Fibroblast of lung (primary cell): ENCODE results near the gene ATP1B3. TPM values are rescaled to one million over a fixed set of nuclear protein-coding genes. Genes with fewer than 3 reads are reported as not detected.

Experiments
- DNase-seq, 2 donors: peaks; one replicate each; pipeline versions ENCODE4 v3.0.0 to v3.0.0-alpha.2; 2010; ENCODE audit warnings: low read depth in 2 of 2
- H2AFZ ChIP-seq: 2 replicates; pipeline ENCODE4 v1.5.1; 2012; ENCODE audit warnings: low read length, control low read depth, inconsistent platforms
- H3K27ac ChIP-seq: 2 replicates; pipeline ENCODE4 v1.5.1; 2011; ENCODE audit warnings: low read length, control low read depth; ENCODE audit not compliant: insufficient read depth
- H3K27me3 ChIP-seq: 2 replicates; pipeline ENCODE4 v1.5.1; 2011; ENCODE audit warnings: mild to moderate bottlenecking, low read length; ENCODE audit not compliant: control insufficient read depth, insufficient read depth
- H3K36me3 ChIP-seq: 2 replicates; pipeline ENCODE4 v1.5.1; 2011; ENCODE audit warnings: low read length; ENCODE audit not compliant: control insufficient read depth, insufficient read depth
- H3K4me1 ChIP-seq: 2 replicates; pipeline ENCODE4 v1.5.1; 2011; ENCODE audit warnings: low read length; ENCODE audit not compliant: control insufficient read depth, insufficient read depth; ENCODE audit errors: extremely low read depth
- H3K4me2 ChIP-seq: 2 replicates; pipeline ENCODE4 v1.5.1; 2011; ENCODE audit warnings: low read length, control low read depth; ENCODE audit not compliant: insufficient read depth; ENCODE audit errors: extremely low read depth
- H3K4me3 ChIP-seq, 4 experiments: fragments of 200-600 bp in 1 of 4; sonication (generic) in 1 of 4; replicated peaks in 1 of 4; 2 replicates each; pipeline ENCODE4 v1.5.1; 2011 to 2016; ENCODE audit warnings: low read length in 4 of 4, low read depth in 3 of 4, mild to moderate bottlenecking in 3 of 4, control low read depth in 2 of 4, inconsistent platforms in 1 of 4, mixed read lengths in 1 of 4; ENCODE audit not compliant: insufficient read depth in 1 of 4; ENCODE audit errors: control extremely low read depth in 1 of 4
- H3K79me2 ChIP-seq: 2 replicates; pipeline ENCODE4 v1.5.1; 2012; ENCODE audit warnings: mild to moderate bottlenecking, low read length, inconsistent platforms; ENCODE audit not compliant: control insufficient read depth, insufficient read depth
- H3K9ac ChIP-seq: 2 replicates; pipeline ENCODE4 v1.5.1; 2011; ENCODE audit warnings: mild to moderate bottlenecking, low read length, control low read depth; ENCODE audit not compliant: insufficient read depth
- H3K9me3 ChIP-seq: 2 replicates; pipeline ENCODE4 v1.5.1; 2012; ENCODE audit warnings: low read depth, low read length; ENCODE audit not compliant: control insufficient read depth, insufficient read depth
- H4K20me1 ChIP-seq: 2 replicates; pipeline ENCODE4 v1.5.1; 2011; ENCODE audit warnings: low read length; ENCODE audit not compliant: control insufficient read depth, insufficient read depth; ENCODE audit errors: extremely low read depth
- EZH2 ChIP-seq: IDR thresholded peaks from 2 replicates; pipeline ENCODE4 v1.5.1; 2012; ENCODE audit warnings: low read length, control low read depth, mild to moderate bottlenecking; ENCODE audit errors: missing control alignments
- polyA plus RNA-seq, 2 donors: library from polyadenylated mRNA; depleted of rRNA in 1 of 2; stranded (reverse) in 1 of 2; unstranded in 1 of 2; fragments of >200 nt; gene quantifications; 2 replicates each; pipeline ENCODE4 v1.2.1, GENCODE V29; 2011 to 2012; ENCODE audit warnings: missing spikeins in 1 of 2
- total RNA-seq: library from RNA; depleted of rRNA; stranded (reverse); fragments of >200 nt; gene quantifications from 2 replicates; pipeline ENCODE4 v1.2.1, GENCODE V29; 2014
- TF ChIP-seq, protein P1 (sequence below), 2 donors: IDR thresholded peaks in 1 of 2; conservative IDR thresholded peaks in 1 of 2; 1 replicate in 1 of 2; 2 replicates in 1 of 2; pipeline ENCODE4 v1.5.1; 2011 to 2012; ENCODE audit warnings: low read length in 2 of 2, control low read depth in 1 of 2, inconsistent platforms in 1 of 2, low read depth in 1 of 2, mild to moderate bottlenecking in 1 of 2

ATP1B3 gene
- total and polyA plus RNA-seq, 2 donors (not counting 1 experiment from before 2014, with no cell fraction given): 55.8 to 243 TPM

DNA sequence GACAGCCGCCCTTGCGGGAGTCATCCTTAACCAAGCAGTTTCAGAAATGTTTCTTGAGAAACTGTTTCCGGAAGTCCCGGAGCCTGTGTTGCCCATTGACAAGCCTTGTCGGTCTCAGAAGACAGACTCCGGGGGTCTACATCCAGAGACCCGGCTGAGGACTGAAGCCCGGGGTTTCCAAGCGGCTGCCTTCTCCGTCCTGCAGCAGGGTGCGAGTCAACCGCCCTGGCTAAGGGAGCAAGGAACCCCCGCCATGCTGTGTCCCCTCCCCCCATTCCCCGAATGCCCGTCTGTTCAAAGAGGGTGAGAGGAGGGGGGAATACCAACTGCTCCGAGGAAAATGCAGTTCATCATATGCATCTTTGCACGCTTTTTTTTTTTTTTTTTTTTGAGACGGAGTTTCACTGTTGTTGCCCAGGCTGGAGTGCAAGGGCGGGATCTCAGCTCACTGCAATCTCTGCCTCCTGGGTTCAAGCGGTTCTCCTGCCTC lies 61.6 kb downstream of the ATP1B3 start:
- Histone ChIP-seq H3K4me3 (no peak overlapping the region), H4K20me1 (no peaks in the 10 kb centered on the region), H3K79me2 (no peaks in the 10 kb centered on the region), H3K27me3 (no peaks in the 10 kb centered on the region), H3K9me3 (no peaks in the 10 kb centered on the region), H3K9ac (no peak overlapping the region), H3K4me1 (no peaks in the 10 kb centered on the region), H2AFZ (no peak overlapping the region), H3K36me3 (no peaks in the 10 kb centered on the region), H3K27ac (no peak overlapping the region), H3K4me2 (no peak overlapping the region)
- DNase-seq: no peak
- no peak for TF ChIP-seq EZH2
- TF ChIP-seq, protein P1, sequence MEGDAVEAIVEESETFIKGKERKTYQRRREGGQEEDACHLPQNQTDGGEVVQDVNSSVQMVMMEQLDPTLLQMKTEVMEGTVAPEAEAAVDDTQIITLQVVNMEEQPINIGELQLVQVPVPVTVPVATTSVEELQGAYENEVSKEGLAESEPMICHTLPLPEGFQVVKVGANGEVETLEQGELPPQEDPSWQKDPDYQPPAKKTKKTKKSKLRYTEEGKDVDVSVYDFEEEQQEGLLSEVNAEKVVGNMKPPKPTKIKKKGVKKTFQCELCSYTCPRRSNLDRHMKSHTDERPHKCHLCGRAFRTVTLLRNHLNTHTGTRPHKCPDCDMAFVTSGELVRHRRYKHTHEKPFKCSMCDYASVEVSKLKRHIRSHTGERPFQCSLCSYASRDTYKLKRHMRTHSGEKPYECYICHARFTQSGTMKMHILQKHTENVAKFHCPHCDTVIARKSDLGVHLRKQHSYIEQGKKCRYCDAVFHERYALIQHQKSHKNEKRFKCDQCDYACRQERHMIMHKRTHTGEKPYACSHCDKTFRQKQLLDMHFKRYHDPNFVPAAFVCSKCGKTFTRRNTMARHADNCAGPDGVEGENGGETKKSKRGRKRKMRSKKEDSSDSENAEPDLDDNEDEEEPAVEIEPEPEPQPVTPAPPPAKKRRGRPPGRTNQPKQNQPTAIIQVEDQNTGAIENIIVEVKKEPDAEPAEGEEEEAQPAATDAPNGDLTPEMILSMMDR (conservative IDR thresholded peaks at IDR 0.05 in 1 of 2, IDR thresholded peaks at IDR 0.05 in 1 of 2; ENCODE audit: low read depth in 1 of 2, low read length in 2 of 2): no peak

DNA sequence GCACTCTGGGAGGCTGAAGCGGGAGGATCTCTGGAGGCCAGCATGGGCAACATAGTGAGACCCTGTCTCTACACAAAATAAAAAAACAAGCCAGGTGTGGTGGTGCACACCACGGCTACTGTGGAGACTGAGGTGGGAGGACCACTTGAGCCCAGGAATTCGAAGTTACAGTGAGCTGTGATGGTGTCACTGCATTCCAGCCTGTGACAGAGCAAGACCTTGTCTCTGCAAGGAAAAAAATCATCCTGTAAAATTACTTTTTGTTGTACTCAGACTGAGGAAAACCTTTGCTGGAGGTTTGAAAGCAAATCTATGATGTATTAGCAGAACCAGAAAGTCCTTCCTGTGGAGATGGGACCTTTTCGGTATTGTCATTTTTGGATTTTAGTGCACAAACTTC lies 63.3 kb downstream of the ATP1B3 start:
- no peak overlapping the region for H2AFZ ChIP-seq
- H3K27me3 ChIP-seq: no peaks in the 10 kb centered on the region
- TF ChIP-seq, protein P1 (conservative IDR thresholded peaks at IDR 0.05 in 1 of 2, IDR thresholded peaks at IDR 0.05 in 1 of 2; ENCODE audit: low read depth in 1 of 2, low read length in 2 of 2): no peak
- TF ChIP-seq EZH2: no peak
- H3K9ac ChIP-seq: no peak overlapping the region
- H4K20me1 ChIP-seq: no peaks in the 10 kb centered on the region
- no peak overlapping the region for H3K4me2 ChIP-seq
- no peak for DNase-seq
- H3K9me3 ChIP-seq: no peaks in the 10 kb centered on the region
- no peaks in the 10 kb centered on the region for H3K36me3 ChIP-seq
- no peak overlapping the region for H3K4me3 ChIP-seq
- no peak overlapping the region for H3K27ac ChIP-seq
- no peaks in the 10 kb centered on the region for H3K4me1 ChIP-seq
- H3K79me2 ChIP-seq: no peaks in the 10 kb centered on the region

DNA sequence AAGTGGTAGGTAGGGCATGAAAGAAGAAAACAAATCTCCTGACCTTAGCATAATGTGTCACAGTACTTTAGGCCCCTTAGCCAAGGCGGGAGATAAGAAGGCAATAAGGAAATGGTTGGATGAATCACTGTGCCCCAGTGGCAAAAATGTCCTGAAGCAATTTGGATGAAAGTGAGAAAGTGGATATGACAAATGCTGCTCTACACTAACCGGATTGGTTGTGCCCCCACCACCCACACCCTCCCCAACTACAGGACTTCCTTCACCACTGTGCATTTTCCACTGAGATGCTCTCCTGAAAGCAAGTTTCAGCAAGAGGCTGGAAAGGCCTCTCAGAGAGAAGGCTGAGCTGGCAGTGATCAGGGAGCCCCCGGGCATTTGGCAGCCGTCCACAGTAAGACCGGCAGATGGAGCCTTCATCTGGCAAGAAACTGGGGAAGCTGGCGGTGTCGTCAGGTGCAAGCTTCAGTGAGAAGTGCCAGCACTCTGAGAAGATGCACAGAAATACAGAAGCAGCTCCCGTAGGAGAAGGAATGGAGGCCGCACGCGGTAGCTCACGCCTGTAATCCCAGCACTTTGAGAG lies 63.8 kb downstream of the ATP1B3 start:
- peak; percentile 25 to 80 for DNase-seq
- Histone ChIP-seq H3K79me2 (no peaks in the 10 kb centered on the region), H3K27me3 (no peaks in the 10 kb centered on the region), H3K9me3 (no peaks in the 10 kb centered on the region), H2AFZ (no peak overlapping the region), H3K4me3 (no peak overlapping the region), H3K27ac (no peak overlapping the region), H3K9ac (no peak overlapping the region), H3K36me3 (no peaks in the 10 kb centered on the region), H3K4me1 (no peaks in the 10 kb centered on the region), H3K4me2 (no peak overlapping the region), H4K20me1 (no peaks in the 10 kb centered on the region)
- TF ChIP-seq, protein P1 (conservative IDR thresholded peaks at IDR 0.05 in 1 of 2, IDR thresholded peaks at IDR 0.05 in 1 of 2; ENCODE audit: low read depth in 1 of 2, low read length in 2 of 2): no peak
